HEK293T (cell line): ENCODE results near the gene ITPRIP.

Source experiments
- CTCF ChIA-PET: fragments of 350-600 bp; formaldehyde crosslinking; extraction: SDS; loops from one replicate; lab custom pipeline; 2021; ENCODE audit warnings: antibody characterized with exemption, inconsistent platforms; lab: Yijun Ruan, JAX
- POLR2A ChIA-PET: fragments of 350-600 bp; formaldehyde crosslinking; extraction: SDS; loops from one replicate; lab custom pipeline; 2020; ENCODE audit warnings: antibody characterized with exemption, inconsistent platforms; lab: Yijun Ruan, JAX
- DNase-seq: peaks from one replicate; pipeline ENCODE4 v3.0.0; 2012; ENCODE audit warnings: mixed read lengths; ENCODE audit errors: extremely low spot score
- ARNT ChIP-seq: fragments of 450-650 bp; IDR thresholded peaks from 2 replicates; pipeline ENCODE4 v1.6.1; 2017; ENCODE audit warnings: mild to moderate bottlenecking
- BHLHE40 ChIP-seq: fragments of 450-650 bp; IDR thresholded peaks from 2 replicates; pipeline ENCODE4 v1.6.1; 2016; ENCODE audit warnings: mild to moderate bottlenecking, moderate library complexity, borderline replicate concordance
- ELF4 ChIP-seq: fragments of 450-650 bp; IDR thresholded peaks from 2 replicates; pipeline ENCODE4 v1.6.1; 2017; ENCODE audit warnings: antibody characterized with exemption
- FOXA1 ChIP-seq: fragments of 450-650 bp; IDR thresholded peaks from 2 replicates; pipeline ENCODE4 v1.6.1; 2016; ENCODE audit warnings: mild to moderate bottlenecking
- FOXK2 ChIP-seq: fragments of 450-650 bp; IDR thresholded peaks from 2 replicates; pipeline ENCODE4 v1.6.1; 2016; ENCODE audit warnings: mild to moderate bottlenecking
- FOXM1 ChIP-seq: fragments of 450-650 bp; IDR thresholded peaks from 2 replicates; pipeline ENCODE4 v1.6.1; 2017; ENCODE audit warnings: mild to moderate bottlenecking, borderline replicate concordance
- HDGF ChIP-seq: fragments of 450-650 bp; IDR thresholded peaks from 2 replicates; pipeline ENCODE4 v1.6.1; 2017; ENCODE audit warnings: antibody characterized with exemption, borderline replicate concordance
- L3MBTL2 ChIP-seq: fragments of 450-650 bp; conservative IDR thresholded peaks from 2 replicates; pipeline ENCODE4 v1.6.1; 2016; ENCODE audit warnings: mild to moderate bottlenecking
- LEF1 ChIP-seq: fragments of 450-650 bp; IDR thresholded peaks from 2 replicates; pipeline ENCODE4 v1.6.1; 2017; ENCODE audit warnings: mild to moderate bottlenecking, borderline replicate concordance
- NFRKB ChIP-seq: fragments of 450-650 bp; IDR thresholded peaks from 2 replicates; pipeline ENCODE4 v1.6.1; 2016; ENCODE audit warnings: mild to moderate bottlenecking, moderate library complexity
- PKNOX1 ChIP-seq: fragments of 450-650 bp; IDR thresholded peaks from 2 replicates; pipeline ENCODE4 v1.6.1; 2016
- SP1 ChIP-seq: fragments of 450-650 bp; IDR thresholded peaks from 2 replicates; pipeline ENCODE4 v1.6.1; 2017
- SUZ12 ChIP-seq: fragments of 450-650 bp; IDR thresholded peaks from 2 replicates; pipeline ENCODE4 v1.6.1; 2016; ENCODE audit warnings: mild to moderate bottlenecking
- TARDBP ChIP-seq: fragments of 450-650 bp; IDR thresholded peaks from 2 replicates; pipeline ENCODE4 v1.6.1; 2016

The ITPRIP gene

GRCh38 chr10:104317726-104318299 is 20.5 kb downstream of the ITPRIP start:
- no peak for DNase-seq
- ChIA-PET POLR2A (no interaction called here), CTCF (interaction anchor here (1.6 kb wide), 1 partner anchor 12 kb away, joined by 3 read pairs; no protein-coding TSS in a partner anchor)
- no peak for TF ChIP-seq SUZ12
- TF ChIP-seq ARNT, result no peak
- TF ChIP-seq L3MBTL2, result no peak
- TF ChIP-seq BHLHE40, result no peak
- no peak for TF ChIP-seq FOXA1
- TF ChIP-seq PKNOX1, result no peak
- TF ChIP-seq SP1, result no peak
- TF ChIP-seq ELF4, result no peak
- TF ChIP-seq HDGF, result no peak

GRCh38 chr10:104317269-104317710 is 21.0 kb downstream of the ITPRIP start:
- CTCF ChIA-PET, result no interaction called here
- TF ChIP-seq FOXM1 (no peak), LEF1 (no peak), L3MBTL2 (no peak), ARNT (no peak), TARDBP (no peak), BHLHE40 (no peak)
- POLR2A ChIA-PET, result no interaction called here
- DNase-seq, result no peak

- DNase-seq, result no peak
- ChIA-PET CTCF (no interaction called here), POLR2A (no interaction called here)
- TF ChIP-seq ELF4 (no peak), BHLHE40 (no peak)
These were observed 21.8 kb downstream of the ITPRIP start for GRCh38 chr10:104316321-104317099.

GRCh38 chr10:104315486-104315921 is 22.8 kb downstream of the ITPRIP start:
- DNase-seq, result no peak
- POLR2A ChIA-PET, result no interaction called here
- TF ChIP-seq L3MBTL2 (no peak), FOXK2 (no peak), SP1 (no peak), NFRKB (no peak), LEF1 (no peak), FOXA1 (no peak), ELF4 (no peak), PKNOX1 (no peak)
- CTCF ChIA-PET, result no interaction called here

GRCh38 chr10:104314591-104315485 is 23.4 kb downstream of the ITPRIP start:
- TF ChIP-seq ARNT, result no peak
- POLR2A ChIA-PET, result no interaction called here
- no peak for DNase-seq

GRCh38 chr10:104311184-104311720 is 27.0 kb downstream of the ITPRIP start:
- ChIA-PET POLR2A (interaction anchor here (0.8 kb wide), 1 partner anchor 42 kb away, joined by 3 read pairs; the partner anchor contains the start of gene GSTO2), CTCF (interaction anchor here (1.3 to 2.2 kb wide), 4 partner anchors 10 to 42 kb away, joined by 4 to 11 read pairs (median 4); partner anchors contain the start of genes CFAP58 and ITPRIP)
- TF ChIP-seq BHLHE40, result no peak
- no peak for TF ChIP-seq FOXK2
- no peak for TF ChIP-seq SP1
- no peak for TF ChIP-seq ELF4
- no peak for TF ChIP-seq FOXA1
- TF ChIP-seq HDGF, result no peak
- no peak for TF ChIP-seq TARDBP
- no peak for TF ChIP-seq SUZ12
- no peak for DNase-seq

More at GRCh38 chr10:104314591-104315485, 23.4 kb downstream of the ITPRIP start:
- CTCF ChIA-PET, result interaction anchor here (1.4 kb wide), 1 partner anchor 9 kb away, joined by 6 read pairs; no protein-coding TSS in a partner anchor
